OCI-LY7 (cell line): ENCODE measurements around the gene PTPRZ1. TPM values are rescaled to one million over a fixed set of nuclear protein-coding genes. Genes with fewer than 3 reads are reported as not detected.

ENCODE experiments used
- BruUV-seq: library from RNA; stranded (reverse); fragments of 400-500 nt; replicated peaks from 2 replicates; lab custom pipeline; 2021; lab: Mats Ljungman, UMichigan
- CTCF ChIA-PET: fragments of 300-600 bp; sonication (Branson Sonifier 250); formaldehyde crosslinking; loops from one replicate; lab custom pipeline; 2022; ENCODE audit warnings: antibody characterized with exemption; ENCODE audit not compliant: unreplicated experiment; lab: Charles Lee
- POLR2A ChIA-PET: fragments of 300-600 bp; sonication (Branson Sonifier 250); formaldehyde crosslinking; loops from one replicate; lab custom pipeline; 2022; ENCODE audit warnings: antibody characterized with exemption; lab: Charles Lee
- DNase-seq: peaks from one replicate; pipeline ENCODE4 v3.0.0-alpha.2; 2015; ENCODE audit warnings: low spot score
- H2AFZ ChIP-seq: fragments of 200-600 bp; sonication (generic), shearing (Covaris generic); 2 replicates; pipeline ENCODE4 v1.6.1; 2014; ENCODE audit warnings: mild to moderate bottlenecking, antibody characterized with exemption, low read length, moderate library complexity
- H3K27ac ChIP-seq: fragments of 200-600 bp; sonication (generic); 2 replicates; pipeline ENCODE4 v1.5.1; 2014; ENCODE audit warnings: mixed run types, low read depth, mild to moderate bottlenecking, moderate library complexity, low read length, inconsistent platforms; ENCODE audit not compliant: poor library complexity, severe bottlenecking
- H3K36me3 ChIP-seq: fragments of 200-600 bp; sonication (generic); 2 replicates; pipeline ENCODE4 v1.6.1; 2014; ENCODE audit warnings: mild to moderate bottlenecking, antibody characterized with exemption, low read length, moderate library complexity, mixed read lengths; ENCODE audit not compliant: insufficient read depth
- H3K4me1 ChIP-seq: fragments of 200-600 bp; sonication (generic); 2 replicates; pipeline ENCODE4 v1.5.1; 2014; ENCODE audit warnings: mild to moderate bottlenecking, low read length; ENCODE audit not compliant: insufficient read depth, poor library complexity, severe bottlenecking
- H3K4me2 ChIP-seq: fragments of 200-600 bp; sonication (generic); 2 replicates; pipeline ENCODE4 v1.6.1; 2014; ENCODE audit warnings: mild to moderate bottlenecking, low read length
- H3K4me3 ChIP-seq: fragments of 200-600 bp; sonication (generic); 2 replicates; pipeline ENCODE4 v1.5.1; 2014; ENCODE audit warnings: mild to moderate bottlenecking, low read depth, low read length; ENCODE audit not compliant: poor library complexity, severe bottlenecking
- H3K79me2 ChIP-seq: fragments of 200-600 bp; sonication (generic); 2 replicates; pipeline ENCODE4 v1.6.1; 2016; ENCODE audit warnings: low read depth, mild to moderate bottlenecking, low read length, moderate library complexity, mixed read lengths; ENCODE audit not compliant: insufficient read depth
- H3K9me2 ChIP-seq: fragments of 200-600 bp; sonication (generic); 2 replicates; pipeline ENCODE4 v1.6.1; 2016; ENCODE audit warnings: mild to moderate bottlenecking, low read length, mixed read lengths; ENCODE audit not compliant: insufficient read depth
- H3K9me3 ChIP-seq: fragments of 200-600 bp; sonication (generic); 2 replicates; pipeline ENCODE4 v1.6.1; 2014; ENCODE audit warnings: mild to moderate bottlenecking, mixed run types, low read length, mixed read lengths
- H4K20me1 ChIP-seq: fragments of 200-600 bp; sonication (generic); 2 replicates; pipeline ENCODE4 v1.6.1; 2014; ENCODE audit warnings: mild to moderate bottlenecking, antibody characterized with exemption, low read length, moderate library complexity, mixed read lengths; ENCODE audit not compliant: insufficient read depth
- CTCF ChIP-seq: fragments of 200-600 bp; sonication (generic); conservative IDR thresholded peaks from 2 replicates; pipeline ENCODE4 v1.5.1; 2014; ENCODE audit warnings: mild to moderate bottlenecking, antibody characterized with exemption, low read length, moderate library complexity, mixed read lengths
- EZH2phosphoT487 ChIP-seq: fragments of 200-600 bp; sonication (generic); IDR thresholded peaks from 2 replicates; pipeline ENCODE4 v1.6.1; 2018; ENCODE audit warnings: low read depth, borderline replicate concordance, mild to moderate bottlenecking, mixed run types, antibody characterized with exemption, low read length, moderate library complexity, mixed read lengths
- intact Hi-C: fragments of 100-400 bp; cut with micrococcal nuclease; formaldehyde crosslinking; loops from one replicate; pipeline ENCODE4 v1.10.0; 2022; ENCODE audit not compliant: unreplicated experiment
- total RNA-seq, 2 experiments: library from RNA; depleted of rRNA in 1 of 2; stranded (reverse); fragments of >200 nt in 1 of 2; shearing (Covaris generic) in 1 of 2; gene quantifications; 2 replicates each; pipeline ENCODE4 v1.2.3, GENCODE V29; 2014 to 2022

PTPRZ1 gene
- total RNA-seq, 2 experiments from 2014 or later, result not detected

DNA sequence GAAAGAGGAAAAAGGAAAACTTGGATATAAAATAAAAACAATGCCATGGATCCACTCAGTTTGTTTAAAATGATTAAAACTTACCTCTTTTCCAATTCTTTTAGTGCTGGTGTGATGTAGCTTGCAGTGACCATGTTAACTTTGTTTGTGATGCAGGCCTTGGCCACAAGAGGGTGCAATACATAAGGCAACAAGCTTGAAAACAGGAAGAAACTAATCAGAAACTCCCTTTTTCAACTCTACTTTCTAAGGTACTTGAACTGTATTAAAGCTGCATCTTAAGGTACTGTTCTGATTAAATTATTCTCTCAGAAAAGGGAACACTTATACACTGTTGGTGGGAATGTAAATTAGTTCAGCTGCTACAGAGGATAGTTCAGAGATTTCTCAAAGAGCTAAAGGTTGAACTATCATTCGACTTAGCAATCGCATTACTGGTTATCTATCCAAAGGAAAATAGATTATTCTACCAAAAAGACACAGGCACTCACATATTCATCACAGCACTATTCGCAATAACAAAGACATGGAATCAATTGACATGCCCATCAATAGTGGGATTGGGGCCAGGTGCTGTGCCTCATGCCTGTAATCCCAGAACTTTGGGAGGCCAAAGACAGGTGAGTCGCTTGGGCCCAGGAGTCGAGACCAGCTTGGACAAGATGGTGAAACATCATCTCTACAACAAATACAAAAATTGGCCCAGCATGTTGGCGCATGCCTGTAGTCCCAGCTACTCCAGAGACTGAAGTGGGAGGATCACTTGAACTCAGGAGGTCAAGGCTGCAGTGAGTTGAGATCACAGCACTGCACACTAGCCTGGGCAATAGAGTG, 220.2 kb downstream of the PTPRZ1 start:
- H3K4me3 ChIP-seq, result no peak overlapping the region
- no peaks in the 10 kb centered on the region for H3K79me2 ChIP-seq
- no peak overlapping the region for H3K4me2 ChIP-seq
- BruUV-seq, result no TSS peak
- H3K36me3 ChIP-seq, result no peaks in the 10 kb centered on the region
- no peaks in the 10 kb centered on the region for H3K9me2 ChIP-seq
- TF ChIP-seq CTCF (peak; percentile 93), EZH2phosphoT487 (no peak)
- no peaks in the 10 kb centered on the region for H3K9me3 ChIP-seq
- 0 out of 2 replicates have a peak overlapping the region, but pooled peaks have one; percentile 27 for H2AFZ ChIP-seq
- no peaks in the 10 kb centered on the region for H3K4me1 ChIP-seq
- no peaks in the 10 kb centered on the region for H4K20me1 ChIP-seq
- peak; percentile 61 for DNase-seq
- POLR2A ChIA-PET, result interaction anchor here (1.4 kb wide), 1 partner anchor 12 kb away, joined by 4 read pairs; no protein-coding TSS in a partner anchor
- intact Hi-C loops, result loop anchor here (2.0 kb wide), 1 partner anchor 440 kb away; no protein-coding TSS in a partner anchor
- CTCF ChIA-PET, result no interaction called here
- no peak overlapping the region for H3K27ac ChIP-seq

GRCh38 chr7:122094549-122094948, 221.6 kb downstream of the PTPRZ1 start:
- H2AFZ ChIP-seq, result no peak overlapping the region
- no peaks in the 10 kb centered on the region for H4K20me1 ChIP-seq
- no peaks in the 10 kb centered on the region for H3K36me3 ChIP-seq
- H3K9me2 ChIP-seq, result no peaks in the 10 kb centered on the region
- BruUV-seq, result no TSS peak
- no peak for TF ChIP-seq CTCF
- no peak for TF ChIP-seq EZH2phosphoT487
- ChIA-PET CTCF (no interaction called here), POLR2A (no interaction called here)
- no peaks in the 10 kb centered on the region for H3K9me3 ChIP-seq
- no peak overlapping the region for H3K4me3 ChIP-seq
- no peaks in the 10 kb centered on the region for H3K4me1 ChIP-seq
- no peaks in the 10 kb centered on the region for H3K79me2 ChIP-seq
- no peak overlapping the region for H3K27ac ChIP-seq
- intact Hi-C loops, result no loop called here
- DNase-seq, result no peak
- H3K4me2 ChIP-seq, result no peak overlapping the region

- no peaks in the 10 kb centered on the region for H4K20me1 ChIP-seq
- H3K36me3 ChIP-seq, result no peaks in the 10 kb centered on the region
- H3K4me2 ChIP-seq, result no peak overlapping the region
- intact Hi-C loops, result no loop called here
- no TSS peak for BruUV-seq
- no peak overlapping the region for H3K4me3 ChIP-seq
- no peaks in the 10 kb centered on the region for H3K9me3 ChIP-seq
- H2AFZ ChIP-seq, result no peak overlapping the region
- no peaks in the 10 kb centered on the region for H3K4me1 ChIP-seq
- H3K27ac ChIP-seq, result no peak overlapping the region
- ChIA-PET CTCF (no interaction called here), POLR2A (interaction anchor here (0.6 kb wide), 1 partner anchor 974 kb away, joined by 3 read pairs; no protein-coding TSS in a partner anchor)
- DNase-seq, result no peak
- H3K79me2 ChIP-seq, result no peaks in the 10 kb centered on the region
- H3K9me2 ChIP-seq, result no peaks in the 10 kb centered on the region
- TF ChIP-seq CTCF (no peak), EZH2phosphoT487 (no peak)
Measured at GRCh38 chr7:122095642-122096041, 222.7 kb downstream of the PTPRZ1 start.
